Erythroblast (primary cell): ENCODE data around the gene TPCN2.

Source experiments
- GATA1 ChIP-seq: IDR thresholded peaks from 2 replicates; pipeline ENCODE4 v1.6.1; 2011; ENCODE audit warnings: low read depth, mild to moderate bottlenecking, control low read depth, low read length, moderate library complexity
- POLR2A ChIP-seq: IDR thresholded peaks from 2 replicates; pipeline ENCODE4 v1.6.1; 2011; ENCODE audit warnings: mild to moderate bottlenecking, low read length

- TF ChIP-seq POLR2A (no peak), GATA1 (no peak)
Observed at GRCh38 chr11:69005631-69006368, 42.9 kb upstream of the TPCN2 start.
